Transverse colon (tissue), 4 donors: ENCODE measurements around the gene ARAP2.

ENCODE experiments used
- CTCF ChIP-seq, 5 experiments: fragments of 200-600 bp in 3 of 5; fragments of 450-650 bp in 2 of 5; sonication (generic) in 3 of 5; IDR thresholded peaks; 1 replicate in 2 of 5; 2 replicates in 3 of 5; pipeline ENCODE4 v1.5.1; 2016 to 2017; ENCODE audit warnings: antibody characterized with exemption in 5 of 5, inconsistent platforms in 3 of 5, mild to moderate bottlenecking in 2 of 5, moderate library complexity in 1 of 5
- EP300 ChIP-seq: sonication (generic); formaldehyde crosslinking; IDR thresholded peaks from one replicate; pipeline ENCODE4 v1.6.1; 2017; ENCODE audit warnings: antibody characterized with exemption, low read depth
- POLR2A ChIP-seq: fragments of 450-650 bp; IDR thresholded peaks from one replicate; pipeline ENCODE4 v1.6.1; 2016; ENCODE audit warnings: antibody characterized with exemption, mild to moderate bottlenecking, moderate library complexity
- POLR2AphosphoS5 ChIP-seq, 3 donors: sonication (generic); formaldehyde crosslinking; IDR thresholded peaks; one replicate each; pipeline ENCODE4 v1.6.1; 2016; ENCODE audit warnings: antibody characterized with exemption in 3 of 3

DNA sequence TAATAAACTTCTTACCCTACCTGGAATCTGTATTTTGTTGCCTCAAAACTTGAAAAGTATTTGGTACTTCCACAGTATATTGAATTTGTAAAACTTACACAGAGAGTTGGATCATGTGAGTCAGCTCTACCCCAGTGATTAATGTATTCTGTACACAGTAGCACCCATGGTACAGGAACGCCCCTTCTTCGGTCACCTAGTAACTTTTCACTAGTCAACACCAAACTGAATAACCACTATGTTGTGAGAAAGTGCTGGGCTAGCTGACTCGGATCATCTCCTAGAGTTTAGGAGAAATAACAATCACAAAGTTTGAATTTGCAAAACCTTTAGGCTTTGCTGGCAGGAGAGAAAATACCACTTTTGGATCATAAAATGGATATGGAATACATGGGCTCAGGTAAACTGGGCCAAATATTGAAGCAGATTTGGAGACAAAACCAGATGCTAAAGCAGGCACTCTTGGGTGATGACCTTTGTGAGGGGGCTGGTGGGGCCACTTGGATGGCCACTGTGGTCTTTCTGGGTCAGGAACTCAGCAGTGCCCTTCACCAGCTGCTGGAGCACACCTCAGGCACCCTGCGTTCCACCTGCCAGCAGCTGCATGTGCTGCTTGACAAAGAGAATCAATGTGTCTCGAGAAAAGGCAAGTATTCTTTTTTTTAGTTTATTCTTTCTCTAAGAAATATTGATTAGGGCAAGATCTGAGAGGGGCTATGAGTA is 37.2 kb upstream of the ARAP2 start, which contains the start of gene DTHD1:
- TF ChIP-seq POLR2A (no peak), CTCF (IDR thresholded peaks at IDR 0.05) (no peak), POLR2AphosphoS5 (IDR thresholded peaks at IDR 0.05) (no peak), EP300 (no peak)
